Activated CD4-positive, alpha-beta T cell treated with anti-CD3 and anti-CD28 coated beads, Interleukin-2, amount 50 U/mL, for 48 hours (primary cell): ENCODE measurements around the gene SENP7.
A peak's percentile ranks its signal among the peaks of the same experiment; 100 is the strongest.
"Not testable (repeated sequence)": the region's sequence is repeated elsewhere in the genome, so short reads cannot be mapped to it uniquely, and the experiment has no call there.

Experiments used
- DNase-seq, 2 experiments: peaks; one replicate each; pipeline ENCODE4 v3.0.0-alpha.2; 2020

The SENP7 gene

GRCh38 chr3:101512646-101513418 is at the start of gene SENP7:
SENP7 (minus strand) TSS chr3:101513212; CDS start chr3:101513130, 82 bp downstream.
- DNase-seq: peak; percentile 79 to 86

GRCh38 chr3:101561630-101562328 is 48.8 kb upstream of the SENP7 start, which contains the start of gene TRMT10C:
TRMT10C (plus strand) TSS chr3:101561868; CDS start chr3:101564782, 2,914 bp downstream.
- DNase-seq: peak; percentile 93 to 95

GRCh38 chr3:101556064-101556463 is 43.1 kb upstream of the SENP7 start:
- DNase-seq: no peak

GRCh38 chr3:101553381-101553780 is 40.4 kb upstream of the SENP7 start:
- DNase-seq: not testable (repeated sequence)

GRCh38 chr3:101551359-101552081 is 38.5 kb upstream of the SENP7 start:
- not testable (repeated sequence) for DNase-seq

GRCh38 chr3:101549473-101549872 is 36.5 kb upstream of the SENP7 start:
- DNase-seq: no peak

- no peak for DNase-seq
Measured at GRCh38 chr3:101548527-101549105, 35.6 kb upstream of the SENP7 start.

GRCh38 chr3:101544161-101544850 is 31.3 kb upstream of the SENP7 start:
- no peak for DNase-seq

- no peak for DNase-seq
Measured at GRCh38 chr3:101542957-101543356, 29.9 kb upstream of the SENP7 start.

- DNase-seq: not testable (repeated sequence)
Measured at GRCh38 chr3:101536955-101537354, 23.9 kb upstream of the SENP7 start.

- no peak for DNase-seq
Measured at GRCh38 chr3:101536266-101536665, 23.3 kb upstream of the SENP7 start.

GRCh38 chr3:101535221-101535620 is 22.2 kb upstream of the SENP7 start:
- DNase-seq: no peak

GRCh38 chr3:101533603-101533968 is 20.6 kb upstream of the SENP7 start:
- DNase-seq: no peak

GRCh38 chr3:101532783-101533602 is 20.0 kb upstream of the SENP7 start:
- no peak for DNase-seq

- no peak for DNase-seq
Measured at GRCh38 chr3:101531473-101532086, 18.6 kb upstream of the SENP7 start.

- no peak for DNase-seq
Measured at GRCh38 chr3:101530686-101531047, 17.7 kb upstream of the SENP7 start.

- DNase-seq: no peak
Measured at GRCh38 chr3:101529816-101530685, 17.0 kb upstream of the SENP7 start.

- DNase-seq: no peak
Measured at GRCh38 chr3:101527906-101528305, 14.9 kb upstream of the SENP7 start.

GRCh38 chr3:101527441-101527840 is 14.4 kb upstream of the SENP7 start:
- DNase-seq: no peak

GRCh38 chr3:101521211-101521701 is 8.2 kb upstream of the SENP7 start:
- DNase-seq: no peak
